Stimulated activated CD4-positive, alpha-beta T cell treated with anti-CD3 and anti-CD28 coated beads, Interleukin-12 subunit alpha, Interleukin-12 subunit beta, amount 100 ng/mL, for 24 hours (primary cell): ENCODE results near the gene MT2A.

Experiments used
- DNase-seq, 2 experiments: peaks; one replicate each; pipeline ENCODE4 v3.0.0-alpha.2; 2020; ENCODE audit warnings: low read depth in 2 of 2

The MT2A gene

GRCh38 chr16:56637814-56638750, 29.7 kb downstream of the MT2A start, which contains the start of gene MT1A:
MT1A (plus strand) TSS chr16:56638666; CDS start chr16:56638739, 73 bp downstream.
- no peak for DNase-seq

DNA sequence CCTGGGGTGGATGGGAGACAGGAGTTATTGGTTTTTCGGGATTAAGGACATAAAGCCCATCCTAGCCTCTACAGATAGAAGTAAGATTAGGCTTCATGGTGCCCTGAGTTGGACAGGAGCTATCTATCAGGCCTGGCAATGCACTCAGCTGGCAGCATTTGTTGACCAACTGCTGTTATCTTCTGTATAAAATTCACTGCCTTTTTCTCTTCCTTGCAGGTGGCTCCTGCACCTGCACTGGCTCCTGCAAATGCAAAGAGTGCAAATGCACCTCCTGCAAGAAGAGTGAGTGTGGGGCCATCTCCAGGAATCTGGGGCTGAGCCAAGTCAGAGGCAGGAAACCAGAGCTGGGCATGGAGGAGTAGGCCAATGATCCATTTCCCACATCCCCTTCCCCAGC, 30.7 kb downstream of the MT2A start:
- no peak for DNase-seq

- no peak for DNase-seq
Observed at GRCh38 chr16:56640076-56640475, 31.7 kb downstream of the MT2A start.

- no peak for DNase-seq
Observed at GRCh38 chr16:56641166-56641565, 32.8 kb downstream of the MT2A start.

DNA sequence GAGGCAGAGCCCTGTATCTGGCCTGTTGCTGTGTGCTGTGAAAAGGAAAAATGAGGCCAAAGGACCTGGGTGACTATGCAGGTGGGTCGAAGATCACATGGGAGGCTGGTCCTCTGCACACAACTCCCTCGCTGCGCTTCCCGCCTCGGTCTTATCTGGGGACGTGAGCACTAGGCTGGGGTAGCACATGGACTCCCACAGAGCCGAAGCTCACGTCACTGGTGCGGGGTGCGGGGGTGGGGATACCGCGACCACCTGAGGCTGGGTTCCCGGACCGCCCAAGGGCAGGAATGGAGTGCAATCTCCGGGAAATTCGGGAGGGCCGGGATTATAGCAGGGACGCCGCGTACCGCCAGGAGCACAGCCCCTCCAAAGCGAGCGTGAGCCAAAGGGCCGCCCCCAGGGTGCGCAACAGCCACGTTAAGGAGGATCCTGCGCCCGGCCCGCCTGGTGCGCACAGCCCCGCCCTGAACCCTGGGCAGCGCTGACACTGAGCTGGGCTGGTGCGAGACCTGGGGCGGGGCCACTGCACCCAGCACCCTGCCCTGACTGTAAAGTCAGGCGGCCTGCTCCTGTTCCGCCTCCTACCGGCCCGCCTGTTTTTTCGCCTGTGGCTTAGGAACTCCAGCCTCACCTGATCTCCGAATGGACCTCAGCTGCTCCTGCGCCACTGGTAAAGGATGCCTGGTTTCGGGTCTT, 34.8 kb downstream of the MT2A start:
- DNase-seq, result peak; percentile 58 to 70

DNA sequence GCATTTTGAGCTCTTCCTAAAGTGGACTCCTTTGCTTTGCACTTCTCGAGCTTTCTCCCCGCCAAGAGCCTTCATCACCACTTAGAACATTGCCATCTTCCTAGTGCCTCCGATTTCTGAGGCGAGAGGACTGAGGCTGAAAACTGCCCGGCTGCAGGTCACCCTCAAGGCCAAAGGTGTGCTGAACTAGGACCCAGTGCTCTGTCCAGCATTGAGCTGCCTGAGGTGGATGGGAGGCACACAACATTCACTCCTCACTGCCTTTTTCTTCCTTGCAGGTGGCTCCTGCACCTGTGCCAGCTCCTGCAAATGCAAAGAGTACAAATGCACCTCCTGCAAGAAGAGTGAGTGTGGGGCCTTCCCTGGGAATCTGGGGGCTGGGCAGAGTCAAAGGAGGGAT, 35.4 kb downstream of the MT2A start:
- no peak for DNase-seq

- DNase-seq, result no peak
Observed at GRCh38 chr16:56645311-56645710, 36.9 kb downstream of the MT2A start.

- DNase-seq, result no peak
Observed at GRCh38 chr16:56645838-56646237, 37.5 kb downstream of the MT2A start.

- DNase-seq, result no peak
Observed at GRCh38 chr16:56647641-56648431, 39.5 kb downstream of the MT2A start.

GRCh38 chr16:56649271-56649670, 40.9 kb downstream of the MT2A start:
- no peak for DNase-seq

- no peak for DNase-seq
Observed at GRCh38 chr16:56649820-56650219, 41.4 kb downstream of the MT2A start.

- no peak for DNase-seq
Observed at GRCh38 chr16:56651586-56651985, 43.2 kb downstream of the MT2A start, which contains the start of gene MT1B. MT1B (plus strand) TSS chr16:56651886; CDS start chr16:56651954, 68 bp downstream.

GRCh38 chr16:56652600-56652999, 44.2 kb downstream of the MT2A start:
- no peak for DNase-seq

- DNase-seq, result no peak
Observed at GRCh38 chr16:56653218-56653617, 44.8 kb downstream of the MT2A start.

GRCh38 chr16:56657555-56658326, 49.4 kb downstream of the MT2A start, which contains the start of gene MT1F:
MT1F (plus strand) TSS chr16:56657959; CDS start chr16:56658059, 100 bp downstream.
- DNase-seq, result peak; percentile 55 to 73

GRCh38 chr16:56658327-56658875, 50.0 kb downstream of the MT2A start:
- no peak for DNase-seq
